ENCODE measurements around the gene NR3C2. TPM values are rescaled to one million over a fixed set of nuclear protein-coding genes. Genes with fewer than 3 reads are reported as not detected.
A peak's percentile ranks its signal among the peaks of the same experiment; 100 is the strongest.

Gene NR3C2
- total RNA-seq, 1 donor from 2014 or later, result 42.3 TPM

DNA sequence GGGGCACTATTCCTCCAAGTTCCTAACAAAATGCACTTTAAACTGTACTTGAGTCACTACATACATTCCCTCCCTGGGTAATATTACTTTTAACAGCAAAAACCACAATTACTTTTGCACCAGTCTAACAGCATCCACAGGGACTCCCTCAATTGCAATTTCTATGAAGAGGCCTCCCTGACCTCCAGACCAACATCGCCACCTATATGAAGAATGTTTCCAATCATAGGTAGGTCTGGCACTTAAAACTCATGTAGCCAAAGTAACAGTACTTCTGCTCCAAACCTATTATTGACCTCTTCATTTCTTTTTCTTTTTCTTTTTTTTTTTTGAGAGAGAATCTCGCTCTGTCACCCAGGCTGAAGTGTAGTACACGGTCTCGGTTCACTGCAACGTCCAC, 15.6 kb downstream of the NR3C2 start:
- intact Hi-C loops (cut with DNase I), result no loop called here
- H3K27ac ChIP-seq, result no peak overlapping the region
- no peaks in the 10 kb centered on the region for H3K27me3 ChIP-seq
- no peak overlapping the region for H3K4me3 ChIP-seq
- H3K9me3 ChIP-seq, result no peaks in the 10 kb centered on the region
- TF ChIP-seq CTCF (IDR thresholded peaks at IDR 0.05), result no peak
- H3K4me1 ChIP-seq, result peaks cover 0 to 5% of the 10 kb centered on the region in 2 donors
- H3K36me3 ChIP-seq, result no peaks in the 10 kb centered on the region
- no peak for DNase-seq (ENCODE audit: low spot score in 2 of 2)

DNA sequence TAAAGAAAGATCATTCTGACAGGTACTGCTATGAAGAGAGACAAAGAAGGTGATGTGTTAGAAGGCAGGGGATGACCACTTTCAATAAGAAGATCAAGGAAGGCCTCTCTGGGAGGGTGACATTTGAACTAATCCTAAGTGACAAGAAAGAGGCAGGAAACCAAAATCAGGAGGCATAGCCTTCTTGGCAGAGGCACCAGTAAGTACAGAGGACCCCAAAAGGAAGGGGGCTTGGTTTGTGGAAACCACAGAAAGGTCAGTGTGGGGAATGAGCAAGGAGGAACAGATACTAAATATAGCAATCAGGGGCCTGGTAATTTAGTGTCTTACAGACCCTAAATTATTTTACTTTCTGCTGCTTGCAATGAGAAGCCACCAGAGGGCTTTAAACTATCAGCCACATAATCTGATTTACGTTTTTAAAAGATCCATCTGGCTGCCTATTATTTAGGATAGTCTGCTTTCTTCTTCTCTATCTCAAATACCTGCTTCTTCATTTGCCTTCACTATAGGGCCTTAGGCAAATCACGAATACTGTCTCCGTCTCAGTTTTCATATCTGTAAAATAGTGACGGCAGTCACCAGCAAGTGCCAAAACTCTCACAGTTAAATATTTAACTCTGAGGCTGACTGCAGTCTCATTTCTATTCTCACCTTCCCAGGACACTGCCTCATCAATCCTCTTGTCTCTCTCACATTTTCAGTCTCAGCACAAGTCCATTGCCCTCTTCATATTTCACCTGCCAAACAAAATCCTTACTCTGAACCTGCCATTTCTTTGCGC, 16.7 kb downstream of the NR3C2 start:
- no peak overlapping the region for H3K27ac ChIP-seq
- intact Hi-C loops (cut with DNase I), result no loop called here
- H3K4me1 ChIP-seq, result peaks cover 0 to 3% of the 10 kb centered on the region in 2 donors
- no peak for TF ChIP-seq CTCF (IDR thresholded peaks at IDR 0.05)
- no peak for DNase-seq (ENCODE audit: low spot score in 2 of 2)
- H3K4me3 ChIP-seq, result no peak overlapping the region
- H3K9me3 ChIP-seq, result no peaks in the 10 kb centered on the region
- no peaks in the 10 kb centered on the region for H3K36me3 ChIP-seq
- H3K27me3 ChIP-seq, result no peaks in the 10 kb centered on the region

- no peak for TF ChIP-seq CTCF (IDR thresholded peaks at IDR 0.05)
- Histone ChIP-seq H3K9me3 (no peaks in the 10 kb centered on the region), H3K27me3 (no peaks in the 10 kb centered on the region), H3K36me3 (no peaks in the 10 kb centered on the region), H3K4me1 (no peaks in the 10 kb centered on the region), H3K4me3 (no peak overlapping the region), H3K27ac (no peak overlapping the region)
- intact Hi-C loops (cut with DNase I), result no loop called here
- DNase-seq (ENCODE audit: low spot score in 2 of 2), result no peak
Observed at GRCh38 chr4:148420397-148420796, 21.8 kb downstream of the NR3C2 start.

GRCh38 chr4:148415500-148415899, 26.7 kb downstream of the NR3C2 start:
- no peaks in the 10 kb centered on the region for H3K9me3 ChIP-seq
- H3K4me1 ChIP-seq, result no peaks in the 10 kb centered on the region
- H3K4me3 ChIP-seq, result no peak overlapping the region
- H3K27me3 ChIP-seq, result no peaks in the 10 kb centered on the region
- peak in 1 of 3 experiments; percentile 27 for TF ChIP-seq CTCF (IDR thresholded peaks at IDR 0.05)
- intact Hi-C loops (cut with DNase I), result no loop called here
- no peak for DNase-seq (ENCODE audit: low spot score in 2 of 2)
- no peak overlapping the region for H3K27ac ChIP-seq
- H3K36me3 ChIP-seq, result no peaks in the 10 kb centered on the region

- H3K4me1 ChIP-seq, result no peaks in the 10 kb centered on the region
- intact Hi-C loops (cut with DNase I), result no loop called here
- no peak for DNase-seq (ENCODE audit: low spot score in 2 of 2)
- H3K36me3 ChIP-seq, result no peaks in the 10 kb centered on the region
- no peaks in the 10 kb centered on the region for H3K9me3 ChIP-seq
- no peaks in the 10 kb centered on the region for H3K27me3 ChIP-seq
- no peak for TF ChIP-seq CTCF (IDR thresholded peaks at IDR 0.05)
- H3K4me3 ChIP-seq, result no peak overlapping the region
- H3K27ac ChIP-seq, result no peak overlapping the region
Observed at GRCh38 chr4:148412460-148412994, 29.7 kb downstream of the NR3C2 start.

Measured in ascending aorta (tissue), 2 donors.